ENCODE results near the gene ATP6V1D.
A peak's percentile ranks its signal among the peaks of the same experiment; 100 is the strongest.
"Not testable (repeated sequence)": the region's sequence is repeated elsewhere in the genome, so short reads cannot be mapped to it uniquely, and the experiment has no call there.

ATP6V1D gene

GRCh38 chr14:67370830-67371229 lies 11.2 kb upstream of the ATP6V1D start:
- DNase-seq (ENCODE audit: low spot score) = no peak

DNA sequence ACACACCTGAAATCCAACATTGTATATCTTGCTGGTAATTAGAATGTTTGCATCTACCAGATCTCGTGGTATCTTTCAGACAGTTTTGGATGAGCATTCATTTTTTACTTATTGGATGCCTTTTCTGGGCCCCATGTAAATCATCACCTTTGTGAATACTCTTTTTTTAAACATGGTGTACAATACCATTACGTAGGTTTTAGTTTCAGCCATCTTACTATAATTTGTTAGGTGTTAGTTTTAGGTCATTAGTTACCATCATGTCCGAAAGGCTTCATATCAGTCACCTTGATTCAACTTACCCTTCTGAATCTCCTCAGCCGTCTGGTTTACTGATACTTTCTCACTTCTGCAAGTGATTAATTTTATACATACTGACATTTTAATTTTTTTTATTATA lies 5.9 kb upstream of the ATP6V1D start:
- no peak for DNase-seq (ENCODE audit: low spot score)

DNA sequence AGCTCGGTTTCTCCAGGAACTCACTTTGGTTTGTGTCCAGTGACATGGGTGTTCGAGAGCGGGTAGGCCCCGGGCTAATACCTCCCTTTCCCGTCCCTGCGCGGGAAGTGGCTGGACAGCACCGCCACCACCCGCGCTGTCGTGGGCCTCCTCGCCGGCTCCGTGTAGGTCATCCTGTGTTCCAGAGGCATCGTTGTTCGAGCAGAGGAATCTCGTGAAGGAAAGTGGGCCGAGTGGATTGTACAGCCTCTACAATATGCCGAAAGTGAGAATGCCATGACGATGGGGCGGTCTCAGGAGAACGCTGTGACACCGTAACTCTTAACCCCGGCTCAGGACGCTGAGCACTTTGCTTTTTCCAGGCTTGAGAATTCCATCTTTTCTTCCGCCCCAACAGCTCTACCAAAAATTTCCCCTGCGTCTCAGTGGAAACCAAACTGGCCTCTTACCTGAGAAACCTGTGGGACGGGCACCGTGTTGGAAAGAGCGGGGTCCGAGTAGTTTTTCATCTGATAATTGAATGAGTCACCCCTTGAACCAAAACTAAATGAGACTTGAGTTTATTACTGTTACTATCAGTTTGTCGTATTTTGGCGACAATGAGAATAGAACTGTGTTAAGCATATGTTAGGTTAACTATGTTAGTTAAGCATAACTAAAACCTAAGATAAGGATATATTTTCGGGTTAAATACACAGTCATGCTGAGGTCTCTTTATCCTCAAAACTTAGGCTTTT lies 1.0 kb upstream of the ATP6V1D start:
- DNase-seq (ENCODE audit: low spot score) = no peak

DNA sequence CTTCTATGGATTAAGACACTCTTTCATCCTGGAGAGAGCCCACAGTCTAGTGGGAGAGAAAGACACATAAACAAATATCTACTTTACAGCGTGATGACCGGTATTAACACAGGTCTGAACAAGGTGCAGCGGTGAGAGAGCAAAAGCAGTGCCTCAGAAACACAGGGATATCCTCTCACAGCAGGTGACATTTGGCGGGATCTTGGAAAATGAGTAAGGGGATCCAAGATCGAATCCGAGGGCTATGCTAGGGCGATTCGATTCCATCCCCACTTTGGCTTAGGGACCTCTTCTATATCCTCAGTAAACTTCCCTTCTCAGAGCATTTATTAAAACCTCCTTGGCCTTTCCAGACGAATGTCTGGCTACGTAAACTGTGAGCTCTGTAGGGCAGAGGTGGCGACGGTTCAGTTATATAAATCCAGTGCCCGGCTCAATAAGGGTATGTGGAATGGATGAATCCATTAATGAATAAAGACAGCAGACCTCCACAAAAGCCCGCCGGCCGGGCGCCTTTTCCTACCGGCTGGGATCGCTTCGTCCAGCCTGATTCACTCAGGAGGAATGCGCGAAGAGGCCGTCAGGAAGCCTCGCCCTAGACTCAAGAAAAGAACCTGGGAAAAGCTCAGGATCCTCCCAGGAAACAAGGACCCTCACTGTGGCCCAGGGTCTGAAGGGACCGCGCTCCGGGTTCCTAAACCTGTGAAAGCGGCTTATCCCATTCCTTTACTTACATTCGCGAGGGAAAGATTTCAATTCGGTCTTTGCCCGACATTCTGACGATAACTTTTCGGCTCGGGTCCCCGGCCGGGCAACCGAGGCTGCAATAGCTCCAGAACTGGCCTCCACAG lies 455 bp downstream of the ATP6V1D start:
- peak; percentile 51 for DNase-seq (ENCODE audit: low spot score)

- no peak for DNase-seq (ENCODE audit: low spot score)
Measured at GRCh38 chr14:67357969-67358354, 1.6 kb downstream of the ATP6V1D start.

DNA sequence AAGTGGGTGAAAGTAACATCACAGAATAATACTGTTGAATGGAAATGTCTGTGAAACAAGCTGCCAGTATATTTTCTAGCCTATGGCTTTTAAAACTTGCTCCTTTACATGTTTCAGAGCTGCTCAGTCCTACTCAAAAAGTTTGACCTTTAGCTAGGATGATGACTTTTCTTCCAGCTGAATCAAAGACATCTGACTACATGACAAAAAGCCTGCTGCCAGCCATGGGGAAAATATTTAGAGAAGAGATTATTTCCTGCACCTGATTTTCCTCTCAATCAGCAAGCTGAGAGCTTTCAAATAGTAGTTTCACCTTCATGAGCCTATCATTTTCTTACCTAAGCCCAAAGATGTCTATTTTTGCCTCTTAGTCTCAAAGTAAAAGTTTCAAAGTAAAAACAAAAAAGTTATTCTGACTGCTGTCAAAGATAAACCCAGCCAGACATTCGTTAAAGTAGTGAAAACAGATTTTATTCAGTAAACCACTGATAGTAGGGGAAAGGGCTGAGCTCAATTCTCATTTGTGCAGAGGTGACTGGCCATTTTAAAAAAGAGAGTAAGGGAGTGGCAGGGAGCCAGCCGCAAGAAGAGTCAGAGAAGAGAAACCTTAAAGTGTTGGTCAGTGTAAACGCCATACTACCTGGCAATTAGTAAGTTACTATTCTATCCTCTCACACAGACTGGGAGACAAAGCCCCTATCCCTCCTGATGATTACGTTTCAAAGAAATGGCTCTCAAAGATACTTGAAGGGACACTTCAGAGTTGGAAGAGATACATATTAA lies 2.2 kb downstream of the ATP6V1D start:
- DNase-seq (ENCODE audit: low spot score) = no peak

DNA sequence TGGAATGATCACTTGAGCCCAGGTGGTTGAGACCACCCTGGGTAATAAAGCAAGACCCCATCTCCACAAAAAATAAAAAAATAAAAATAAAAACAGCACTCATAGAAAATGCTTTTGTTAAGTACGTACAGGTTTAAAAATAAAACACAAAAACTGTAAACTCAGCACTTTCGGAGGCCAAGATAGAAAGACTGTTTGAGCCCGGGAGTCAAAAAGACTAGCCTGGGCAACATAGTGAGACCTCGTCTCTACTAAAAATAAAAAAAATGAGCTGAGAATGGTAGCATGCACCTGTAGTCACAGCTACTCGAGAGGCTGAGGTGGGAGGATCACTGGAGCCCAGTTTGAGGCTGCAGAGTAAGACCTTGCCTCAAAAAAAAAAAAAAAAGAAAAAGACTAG lies 7.5 kb downstream of the ATP6V1D start:
- no peak for DNase-seq (ENCODE audit: low spot score)

- DNase-seq (ENCODE audit: low spot score) = no peak
Measured at GRCh38 chr14:67345583-67345982, 14.0 kb downstream of the ATP6V1D start.

DNA sequence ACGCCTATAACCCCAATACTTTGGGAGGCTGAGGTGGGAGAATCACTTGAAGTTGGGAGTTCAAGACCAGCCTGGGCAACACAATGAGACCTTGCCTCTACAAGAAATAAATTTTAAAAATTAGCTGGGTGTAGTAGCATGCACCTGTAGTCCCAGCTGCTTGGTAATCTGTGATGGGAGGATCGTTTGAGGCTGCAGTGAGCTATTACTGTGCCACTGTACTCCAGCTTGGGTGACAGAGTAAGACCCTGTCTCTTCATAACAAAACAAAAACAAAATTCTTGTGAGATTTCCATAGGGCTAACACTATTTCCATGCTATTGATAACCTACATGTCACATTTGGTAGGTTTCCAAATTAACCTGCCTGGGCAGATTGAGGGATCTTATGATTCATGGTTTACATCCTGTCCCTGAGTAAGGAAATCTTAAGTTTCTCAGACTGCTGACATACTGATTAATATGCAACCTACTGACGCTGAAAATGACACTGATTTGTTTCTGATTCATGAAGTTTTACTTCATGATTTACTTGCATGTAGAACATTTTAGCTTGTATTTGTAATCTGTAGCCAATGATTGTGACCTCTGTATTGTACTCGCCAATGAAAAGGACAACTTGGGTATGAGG lies 15.9 kb downstream of the ATP6V1D start:
- DNase-seq (ENCODE audit: low spot score) = no peak

- DNase-seq (ENCODE audit: low spot score) = not testable (repeated sequence)
Measured at GRCh38 chr14:67341231-67341630, 18.4 kb downstream of the ATP6V1D start.

- no peak for DNase-seq (ENCODE audit: low spot score)
Measured at GRCh38 chr14:67335781-67336180, 23.8 kb downstream of the ATP6V1D start.

GRCh38 chr14:67332468-67332867 lies 27.1 kb downstream of the ATP6V1D start:
- DNase-seq (ENCODE audit: low spot score) = no peak

GRCh38 chr14:67331368-67332125 lies 28.1 kb downstream of the ATP6V1D start:
- DNase-seq (ENCODE audit: low spot score) = peak; percentile 21

GRCh38 chr14:67329666-67330065 lies 29.9 kb downstream of the ATP6V1D start:
- not testable (repeated sequence) for DNase-seq (ENCODE audit: low spot score)

GRCh38 chr14:67319142-67319541 lies 40.5 kb downstream of the ATP6V1D start:
- DNase-seq (ENCODE audit: low spot score) = no peak

GRCh38 chr14:67317822-67318221 lies 41.8 kb downstream of the ATP6V1D start:
- DNase-seq (ENCODE audit: low spot score) = no peak

DNA sequence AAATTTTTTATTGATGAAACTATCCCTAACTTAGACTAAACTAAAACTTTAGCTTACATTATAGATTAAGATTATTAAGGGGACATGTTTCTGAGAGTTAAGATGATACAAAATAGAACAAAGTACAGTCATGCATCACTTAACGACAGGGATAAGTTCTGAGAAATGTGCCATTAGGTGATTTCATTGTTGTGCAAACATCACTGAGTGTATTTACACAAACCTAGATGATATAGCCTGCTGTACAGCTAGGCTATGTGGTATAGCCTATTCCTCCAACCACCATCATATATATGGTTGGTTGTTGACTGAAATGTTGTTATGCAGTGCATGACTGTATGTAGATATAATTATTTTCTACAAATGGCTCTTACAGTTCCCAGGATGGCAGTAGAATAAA lies 46.5 kb downstream of the ATP6V1D start:
- DNase-seq (ENCODE audit: low spot score) = no peak

GRCh38 chr14:67311868-67312267 lies 47.7 kb downstream of the ATP6V1D start:
- DNase-seq (ENCODE audit: low spot score) = no peak
